GM23248 (cell line): Measurements from ENCODE around the gene CDV3.

Source experiments
- EZH2 ChIP-seq: fragments of 200-600 bp; sonication (generic); IDR thresholded peaks from 2 replicates; pipeline ENCODE4 v1.6.1; 2018; ENCODE audit warnings: antibody characterized with exemption, mild to moderate bottlenecking; ENCODE audit not compliant: insufficient read depth, poor library complexity, severe bottlenecking
- EZH2phosphoT487 ChIP-seq: fragments of 200-600 bp; sonication (generic); IDR thresholded peaks from 2 replicates; pipeline ENCODE4 v1.6.1; 2018; ENCODE audit warnings: antibody characterized with exemption, moderate library complexity, mild to moderate bottlenecking, low read depth; ENCODE audit not compliant: insufficient read depth

DNA sequence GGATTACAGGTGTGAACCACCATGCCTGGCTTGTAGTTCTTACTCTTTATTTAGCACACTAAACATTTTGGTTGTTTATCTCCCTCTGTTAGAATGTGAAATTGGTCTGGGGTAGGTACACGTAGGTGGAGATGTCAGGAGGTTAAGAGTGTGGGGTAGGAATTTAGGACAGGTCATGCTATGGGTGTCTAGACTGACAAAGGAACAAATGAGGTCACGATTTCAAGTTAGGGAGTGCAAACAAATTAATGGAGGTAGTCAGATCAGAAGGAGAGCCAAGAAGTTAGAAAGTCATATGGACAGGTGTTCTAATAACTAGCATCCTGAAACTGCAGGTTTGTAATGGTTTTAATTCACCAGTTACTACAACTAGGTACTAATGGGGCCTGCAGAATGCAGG, 19.8 kb downstream of the CDV3 start:
- TF ChIP-seq EZH2 (no peak), EZH2phosphoT487 (no peak)
